ENCODE results near the gene CHST7.

The CHST7 gene

GRCh38 chrX:46617906-46618305, 44.3 kb downstream of the CHST7 start:
- no peak for TF ChIP-seq CTCF (IDR thresholded peaks at IDR 0.05; ENCODE audit: low read depth, low read length)
- DNase-seq (ENCODE audit: extremely low read depth, low read depth), result no peak

GRCh38 chrX:46618947-46619346, 45.4 kb downstream of the CHST7 start:
- no peak for TF ChIP-seq CTCF (IDR thresholded peaks at IDR 0.05; ENCODE audit: low read depth, low read length)
- DNase-seq (ENCODE audit: extremely low read depth, low read depth), result no peak

GRCh38 chrX:46620505-46620904, 46.9 kb downstream of the CHST7 start:
- DNase-seq (ENCODE audit: extremely low read depth, low read depth), result no peak
- TF ChIP-seq CTCF (IDR thresholded peaks at IDR 0.05; ENCODE audit: low read depth, low read length), result no peak

- no peak for TF ChIP-seq CTCF (IDR thresholded peaks at IDR 0.05; ENCODE audit: low read depth, low read length)
- DNase-seq (ENCODE audit: extremely low read depth, low read depth), result no peak
These were observed 48.0 kb downstream of the CHST7 start for GRCh38 chrX:46621572-46621971.

- no peak for DNase-seq (ENCODE audit: extremely low read depth, low read depth)
- TF ChIP-seq CTCF (IDR thresholded peaks at IDR 0.05; ENCODE audit: low read depth, low read length), result no peak
These were observed 50.7 kb downstream of the CHST7 start for GRCh38 chrX:46624090-46624786.

GRCh38 chrX:46626566-46626965, 53.0 kb downstream of the CHST7 start:
- DNase-seq (ENCODE audit: extremely low read depth, low read depth), result no peak
- no peak for TF ChIP-seq CTCF (IDR thresholded peaks at IDR 0.05; ENCODE audit: low read depth, low read length)

GRCh38 chrX:46627062-46627461, 53.5 kb downstream of the CHST7 start:
- no peak for DNase-seq (ENCODE audit: extremely low read depth, low read depth)
- TF ChIP-seq CTCF (IDR thresholded peaks at IDR 0.05; ENCODE audit: low read depth, low read length), result no peak

All from AG09319 (cell line).